HCT116 (cell line): Measurements from ENCODE around the gene PSMB9. TPM values are rescaled to one million over a fixed set of nuclear protein-coding genes. Genes with fewer than 3 reads are reported as not detected.

Experiments
- ATAC-seq: fragments of 200-7000 bp; cut with Tn5 transposase; 2 replicates; pipeline ENCODE4 v1.9.1; 2020; ENCODE audit warnings: mild to moderate bottlenecking, moderate library complexity
- BruUV-seq: library from RNA; stranded (reverse); fragments of 400-500 nt; replicated peaks from 2 replicates; lab custom pipeline; 2021; lab: Mats Ljungman, UMichigan
- CTCF ChIA-PET: fragments of 300-600 bp; sonication (Branson Sonifier 250); formaldehyde crosslinking; loops from one replicate; lab custom pipeline; 2021; ENCODE audit warnings: antibody characterized with exemption; lab: Charles Lee
- POLR2A ChIA-PET: fragments of 300-600, 350-600 bp; sonication (Branson Sonifier 250); formaldehyde crosslinking; loops from one replicate; lab custom pipeline; 2021; ENCODE audit warnings: antibody characterized with exemption; lab: Charles Lee
- RAD21 ChIA-PET, 2 experiments: fragments of 300-600 bp; sonication (Branson Sonifier 250); formaldehyde crosslinking; loops; one replicate each; lab custom pipeline; 2023; ENCODE audit warnings: low total read pairs in 2 of 2; ENCODE audit not compliant: uncharacterized antibody in 2 of 2, unreplicated experiment in 2 of 2, low non-redundant PET in 1 of 2; lab: Charles Lee
- DNase-seq: peaks from one replicate; pipeline ENCODE4 v3.0.0-alpha.2; 2010; ENCODE audit warnings: low read depth, low spot score
- H2AFZ ChIP-seq: fragments of 200-600 bp; shearing (Covaris generic), sonication (generic); 2 replicates; pipeline ENCODE4 v1.6.1; 2017; ENCODE audit warnings: low read depth, mixed run types, mixed read lengths, antibody characterized with exemption, low read length; ENCODE audit not compliant: poor library complexity, severe bottlenecking
- H3K27ac ChIP-seq: 2 replicates; pipeline ENCODE4 v1.5.1; 2012; ENCODE audit warnings: low read depth, low read length
- H3K27me3 ChIP-seq: fragments of 200-600 bp; sonication (generic); 2 replicates; pipeline ENCODE4 v1.6.1; 2016; ENCODE audit warnings: mixed run types, low read length, mixed read lengths; ENCODE audit not compliant: insufficient read depth
- H3K36me3 ChIP-seq, 2 experiments: fragments of 200-500 bp in 1 of 2; fragments of 200-600 bp in 1 of 2; sonication (Bioruptor generic) in 1 of 2; sonication (generic) in 1 of 2; 2 replicates each; pipeline versions ENCODE4 v1.5.1 to v1.6.1; 2014 to 2016; ENCODE audit warnings: low read length in 2 of 2, inconsistent platforms in 1 of 2, mixed read lengths in 1 of 2, mixed run types in 1 of 2; ENCODE audit not compliant: insufficient read depth in 2 of 2, control insufficient read depth in 1 of 2
- H3K4me1 ChIP-seq, 2 experiments: fragments of 200-600 bp in 1 of 2; sonication (generic) in 1 of 2; 2 replicates each; pipeline versions ENCODE4 v1.5.1 to v1.6.1; 2012 to 2017; ENCODE audit warnings: low read length in 2 of 2, inconsistent platforms in 1 of 2, mild to moderate bottlenecking in 1 of 2, mixed read lengths in 1 of 2, mixed run types in 1 of 2, moderate library complexity in 1 of 2; ENCODE audit not compliant: insufficient read depth in 2 of 2, control insufficient read depth in 1 of 2
- H3K4me2 ChIP-seq: fragments of 200-600 bp; sonication (generic); 2 replicates; pipeline ENCODE4 v1.6.1; 2017; ENCODE audit warnings: mixed run types, low read length, mixed read lengths
- H3K4me3 ChIP-seq, 2 experiments: fragments of 200-600 bp in 1 of 2; sonication (generic) in 1 of 2; replicated peaks in 1 of 2; 2 replicates each; pipeline ENCODE4 v1.5.1; 2011 to 2016; ENCODE audit warnings: low read length in 2 of 2, control low read depth in 1 of 2, low read depth in 1 of 2, mild to moderate bottlenecking in 1 of 2, mixed read lengths in 1 of 2, mixed run types in 1 of 2
- H3K79me2 ChIP-seq: fragments of 200-600 bp; sonication (generic); 2 replicates; pipeline ENCODE4 v1.6.1; 2017; ENCODE audit warnings: mild to moderate bottlenecking, mixed run types, low read length, moderate library complexity, mixed read lengths; ENCODE audit not compliant: insufficient read depth
- H3K9ac ChIP-seq: fragments of 200-600 bp; sonication (generic); 2 replicates; pipeline ENCODE4 v1.6.1; 2016; ENCODE audit warnings: low read length, mixed read lengths
- H3K9me2 ChIP-seq: fragments of 200-600 bp; sonication (generic), shearing (Covaris generic); 2 replicates; pipeline ENCODE4 v1.6.1; 2017; ENCODE audit warnings: mixed run types, mild to moderate bottlenecking, moderate library complexity; ENCODE audit not compliant: insufficient read depth
- H3K9me3 ChIP-seq, 2 experiments: fragments of 200-500 bp in 1 of 2; fragments of 200-600 bp in 1 of 2; sonication (Bioruptor generic) in 1 of 2; sonication (generic) in 1 of 2; 2 replicates each; pipeline ENCODE4 v1.6.1; 2014 to 2017; ENCODE audit warnings: low read length in 2 of 2, mixed read lengths in 2 of 2, inconsistent platforms in 1 of 2, low read depth in 1 of 2, mild to moderate bottlenecking in 1 of 2, mixed run types in 1 of 2, moderate library complexity in 1 of 2; ENCODE audit not compliant: control insufficient read depth in 1 of 2, insufficient read depth in 1 of 2
- H4K20me1 ChIP-seq: fragments of 200-600 bp; sonication (generic), shearing (Covaris generic); 2 replicates; pipeline ENCODE4 v1.6.1; 2017; ENCODE audit warnings: mixed run types, mild to moderate bottlenecking, moderate library complexity; ENCODE audit not compliant: insufficient read depth
- EZH2phosphoT487 ChIP-seq: fragments of 200-600 bp; IDR thresholded peaks from 2 replicates; pipeline ENCODE4 v1.6.1; 2018; ENCODE audit warnings: antibody characterized with exemption, borderline replicate concordance
- POLR2A ChIP-seq: IDR thresholded peaks from 2 replicates; pipeline ENCODE4 v1.7.0; 2011; ENCODE audit warnings: borderline replicate concordance; ENCODE audit not compliant: insufficient read depth, insufficient read length; ENCODE audit errors: extremely low read depth
- POLR2AphosphoS5 ChIP-seq: IDR thresholded peaks from 2 replicates; pipeline ENCODE4 v1.6.1; 2011; ENCODE audit warnings: mild to moderate bottlenecking, low read depth, low read length, moderate library complexity
- TCF7L2 ChIP-seq: IDR thresholded peaks from 2 replicates; pipeline ENCODE4 v1.7.0; 2011; ENCODE audit warnings: borderline replicate concordance, inconsistent platforms; ENCODE audit not compliant: insufficient read depth, insufficient read length; ENCODE audit errors: extremely low read depth
- YY1 ChIP-seq: IDR thresholded peaks from 2 replicates; pipeline ENCODE4 v1.6.1; 2011; ENCODE audit warnings: low read length, low read depth, moderate library complexity, mild to moderate bottlenecking; ENCODE audit not compliant: insufficient replicate concordance; ENCODE audit errors: extremely low read depth
- ZNF274 ChIP-seq: fragments of 200-500 bp; sonication (Bioruptor generic); IDR thresholded peaks from 2 replicates; pipeline ENCODE4 v1.6.1; 2014; ENCODE audit warnings: mild to moderate bottlenecking, low read depth, low read length, inconsistent platforms
- intact Hi-C: fragments of 100-400 bp; cut with micrococcal nuclease; formaldehyde crosslinking; loops from 2 replicates; pipeline ENCODE4 v1.10.0; 2022
- total RNA-seq: library from RNA; stranded (reverse); gene quantifications from one replicate; pipeline ENCODE4 v1.2.1, GENCODE V29; 2021; ENCODE audit not compliant: unreplicated experiment
- TF ChIP-seq, protein P1 (sequence below): IDR thresholded peaks from 2 replicates; pipeline ENCODE4 v1.6.1; 2012

The PSMB9 gene
- total RNA-seq, 1 experiment from 2014 or later: 8.1 TPM

GRCh38 chr6:32888576-32888975, 34.6 kb downstream of the PSMB9 start:
- Histone ChIP-seq H3K36me3 (no peaks in the 10 kb centered on the region), H4K20me1 (no peaks in the 10 kb centered on the region), H3K27ac (no peak overlapping the region), H3K79me2 (no peaks in the 10 kb centered on the region), H3K4me3 (no peak overlapping the region), H2AFZ (no peak overlapping the region), H3K9me3 (no peaks in the 10 kb centered on the region), H3K9me2 (no peaks in the 10 kb centered on the region), H3K27me3 (no peaks in the 10 kb centered on the region), H3K4me2 (no peak overlapping the region), H3K9ac (no peak overlapping the region), H3K4me1 (peaks cover 0 to 8% of the 10 kb centered on the region in 2 experiments; a peak in 3 of 4 replicates)
- ChIA-PET RAD21 (no interaction called here), POLR2A (no interaction called here), CTCF (interaction anchor here (1.0 to 1.4 kb wide), 3 partner anchors 45 to 96 kb away, joined by 3 to 4 read pairs (median 3); no protein-coding TSS in a partner anchor)
- ATAC-seq (no peak), DNase-seq (no peak)
- no TSS peak for BruUV-seq
- no peak for TF ChIP-seq TCF7L2
- TF ChIP-seq, protein P1, sequence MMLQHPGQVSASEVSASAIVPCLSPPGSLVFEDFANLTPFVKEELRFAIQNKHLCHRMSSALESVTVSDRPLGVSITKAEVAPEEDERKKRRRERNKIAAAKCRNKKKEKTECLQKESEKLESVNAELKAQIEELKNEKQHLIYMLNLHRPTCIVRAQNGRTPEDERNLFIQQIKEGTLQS: no peak
- no peak for TF ChIP-seq POLR2AphosphoS5
- intact Hi-C loops: loop anchor here (5.0 kb wide), 2 partner anchors 44 to 79 kb away; partner anchors contain the start of gene BRD2

DNA sequence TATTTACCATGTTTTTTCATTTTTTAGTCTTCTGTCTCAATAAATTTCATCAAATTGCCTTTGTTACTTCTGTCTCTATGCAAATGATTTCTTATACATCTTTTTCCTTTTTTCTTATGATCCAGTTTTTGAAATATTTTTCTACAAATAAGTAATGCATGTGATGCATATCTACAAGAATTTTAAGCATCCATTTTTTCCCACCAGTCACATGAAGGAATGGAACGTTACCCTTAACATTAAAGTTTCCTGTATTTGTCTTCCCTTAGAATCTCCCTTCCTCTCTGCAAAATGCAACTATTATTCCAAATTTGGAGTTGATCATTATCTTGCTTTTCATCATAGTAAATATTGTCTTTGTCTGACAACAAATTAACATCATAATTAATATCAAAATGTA, 35.5 kb downstream of the PSMB9 start:
- H3K27me3 ChIP-seq: no peaks in the 10 kb centered on the region
- POLR2A ChIA-PET: no interaction called here
- no peak for TF ChIP-seq EZH2phosphoT487
- TF ChIP-seq YY1: no peak
- no peak for TF ChIP-seq POLR2AphosphoS5
- no peak for TF ChIP-seq ZNF274
- TF ChIP-seq POLR2A: no peak
- H3K9ac ChIP-seq: no peak overlapping the region
- BruUV-seq: no TSS peak
- no peaks in the 10 kb centered on the region for H3K79me2 ChIP-seq
- CTCF ChIA-PET: no interaction called here
- peaks cover 0 to 14% of the 10 kb centered on the region in 2 experiments; a peak in 3 of 4 replicates for H3K4me1 ChIP-seq
- DNase-seq (no peak), ATAC-seq (no peak)
- intact Hi-C loops: loop anchor here (5.0 kb wide), 2 partner anchors 43 to 78 kb away; partner anchors contain the start of gene BRD2
- H3K4me3 ChIP-seq: no peak overlapping the region
- H3K9me3 ChIP-seq: no peaks in the 10 kb centered on the region
- no peaks in the 10 kb centered on the region for H3K36me3 ChIP-seq
- no peak overlapping the region for H3K27ac ChIP-seq
- no peaks in the 10 kb centered on the region for H3K9me2 ChIP-seq
- H4K20me1 ChIP-seq: no peaks in the 10 kb centered on the region
- RAD21 ChIA-PET: no interaction called here
- H3K4me2 ChIP-seq: no peak overlapping the region
- H2AFZ ChIP-seq: no peak overlapping the region
